Astrocyte (in vitro differentiated cells and primary cell): ENCODE data around the gene IL13.

ENCODE experiments used
- EZH2 ChIP-seq: IDR thresholded peaks from 2 replicates; pipeline ENCODE4 v1.6.1; 2012; ENCODE audit warnings: mild to moderate bottlenecking, low read length, inconsistent platforms; ENCODE audit not compliant: insufficient read depth
- TF ChIP-seq, protein P1 (sequence below): IDR thresholded peaks from 2 replicates; pipeline ENCODE4 v1.5.1; 2011; ENCODE audit warnings: low read depth, mild to moderate bottlenecking, inconsistent platforms, low read length, moderate library complexity; ENCODE audit not compliant: insufficient read depth

- TF ChIP-seq, protein P1, sequence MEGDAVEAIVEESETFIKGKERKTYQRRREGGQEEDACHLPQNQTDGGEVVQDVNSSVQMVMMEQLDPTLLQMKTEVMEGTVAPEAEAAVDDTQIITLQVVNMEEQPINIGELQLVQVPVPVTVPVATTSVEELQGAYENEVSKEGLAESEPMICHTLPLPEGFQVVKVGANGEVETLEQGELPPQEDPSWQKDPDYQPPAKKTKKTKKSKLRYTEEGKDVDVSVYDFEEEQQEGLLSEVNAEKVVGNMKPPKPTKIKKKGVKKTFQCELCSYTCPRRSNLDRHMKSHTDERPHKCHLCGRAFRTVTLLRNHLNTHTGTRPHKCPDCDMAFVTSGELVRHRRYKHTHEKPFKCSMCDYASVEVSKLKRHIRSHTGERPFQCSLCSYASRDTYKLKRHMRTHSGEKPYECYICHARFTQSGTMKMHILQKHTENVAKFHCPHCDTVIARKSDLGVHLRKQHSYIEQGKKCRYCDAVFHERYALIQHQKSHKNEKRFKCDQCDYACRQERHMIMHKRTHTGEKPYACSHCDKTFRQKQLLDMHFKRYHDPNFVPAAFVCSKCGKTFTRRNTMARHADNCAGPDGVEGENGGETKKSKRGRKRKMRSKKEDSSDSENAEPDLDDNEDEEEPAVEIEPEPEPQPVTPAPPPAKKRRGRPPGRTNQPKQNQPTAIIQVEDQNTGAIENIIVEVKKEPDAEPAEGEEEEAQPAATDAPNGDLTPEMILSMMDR: no peak
- TF ChIP-seq EZH2: no peak
These were observed 1.1 kb upstream of the IL13 start for GRCh38 chr5:132656774-132657355.
